Activated naive CD8-positive, alpha-beta T cell treated with anti-CD3 and anti-CD28 coated beads, Interleukin-2, amount 50 U/mL, for 16 hours (primary cell): ENCODE results near the gene ACAP2.
"Not testable (repeated sequence)": the region's sequence is repeated elsewhere in the genome, so short reads cannot be mapped to it uniquely, and the experiment has no call there.

Source experiments
- DNase-seq: peaks from one replicate; pipeline ENCODE4 v3.0.0-alpha.2; 2020; ENCODE audit warnings: low read depth, low spot score

ACAP2 gene

GRCh38 chr3:195443391-195443989, 670 bp upstream of the ACAP2 start:
- DNase-seq = no peak

- peak; percentile 14 for DNase-seq
Measured at GRCh38 chr3:195441992-195442572, 738 bp downstream of the ACAP2 start.

- no peak for DNase-seq
Measured at GRCh38 chr3:195441476-195441991, 1.3 kb downstream of the ACAP2 start.

- DNase-seq = no peak
Measured at GRCh38 chr3:195441051-195441450, 1.8 kb downstream of the ACAP2 start.

- DNase-seq = no peak
Measured at GRCh38 chr3:195440379-195440778, 2.4 kb downstream of the ACAP2 start.

GRCh38 chr3:195438371-195438770, 4.4 kb downstream of the ACAP2 start:
- DNase-seq = no peak

GRCh38 chr3:195425849-195426248, 17.0 kb downstream of the ACAP2 start:
- no peak for DNase-seq

GRCh38 chr3:195423818-195424217, 19.0 kb downstream of the ACAP2 start:
- no peak for DNase-seq

- no peak for DNase-seq
Measured at GRCh38 chr3:195421400-195421799, 21.4 kb downstream of the ACAP2 start.

- DNase-seq = no peak
Measured at GRCh38 chr3:195416795-195417194, 26.0 kb downstream of the ACAP2 start.

- no peak for DNase-seq
Measured at GRCh38 chr3:195411836-195412235, 31.0 kb downstream of the ACAP2 start.

GRCh38 chr3:195410546-195410945, 32.3 kb downstream of the ACAP2 start:
- no peak for DNase-seq

- no peak for DNase-seq
Measured at GRCh38 chr3:195407531-195408409, 35.0 kb downstream of the ACAP2 start.

GRCh38 chr3:195405651-195406050, 37.2 kb downstream of the ACAP2 start:
- no peak for DNase-seq

GRCh38 chr3:195403841-195404408, 38.9 kb downstream of the ACAP2 start:
- no peak for DNase-seq

GRCh38 chr3:195403244-195403643, 39.6 kb downstream of the ACAP2 start:
- DNase-seq = no peak

GRCh38 chr3:195401943-195402342, 40.9 kb downstream of the ACAP2 start:
- DNase-seq = no peak

GRCh38 chr3:195398460-195398859, 44.4 kb downstream of the ACAP2 start:
- DNase-seq = not testable (repeated sequence)

GRCh38 chr3:195397524-195397923, 45.3 kb downstream of the ACAP2 start:
- DNase-seq = no peak

GRCh38 chr3:195395208-195395816, 47.5 kb downstream of the ACAP2 start:
- DNase-seq = no peak

- DNase-seq = no peak
Measured at GRCh38 chr3:195394700-195395099, 48.1 kb downstream of the ACAP2 start.

- DNase-seq = no peak
Measured at GRCh38 chr3:195394024-195394423, 48.8 kb downstream of the ACAP2 start.
